ENCODE data around the gene SLC25A3.

DNA sequence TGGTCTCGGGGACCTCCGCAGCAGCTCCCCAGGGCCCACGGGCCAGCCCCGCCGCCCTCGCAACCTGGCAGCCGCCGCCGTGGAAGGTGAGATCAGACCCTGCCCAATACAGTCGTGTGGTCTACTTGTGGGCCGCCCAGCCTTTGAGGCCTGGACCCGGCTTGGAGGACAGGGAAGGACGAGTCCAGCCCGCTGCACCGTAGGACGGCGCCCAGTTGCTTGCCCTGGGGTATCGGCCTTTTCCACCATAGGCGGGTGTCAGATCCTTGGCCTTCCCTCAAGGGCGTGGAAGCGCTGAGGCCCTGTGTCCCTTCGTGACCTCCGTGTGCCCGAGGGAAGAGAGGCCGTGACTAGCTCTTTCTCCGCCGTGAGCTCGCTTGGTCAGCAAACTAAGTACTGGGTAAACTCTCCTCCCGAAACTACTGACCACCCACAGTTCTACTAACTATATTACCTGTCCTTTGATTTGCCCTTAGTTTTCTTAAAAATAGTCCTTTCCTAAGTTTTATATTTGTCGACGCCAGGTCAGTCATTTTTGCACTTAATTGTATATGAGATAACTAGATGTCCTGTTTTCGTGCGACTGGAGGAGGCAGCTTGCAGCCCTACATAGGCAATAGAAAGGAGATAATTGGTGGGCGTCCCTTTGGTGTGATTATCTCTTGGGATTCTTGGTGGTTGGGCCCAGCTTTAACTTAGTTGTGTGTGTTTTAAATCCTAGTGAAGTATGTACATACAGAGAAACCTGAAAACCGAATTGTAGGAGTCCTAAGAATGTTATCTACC, 757 bp downstream of the SLC25A3 start:
- no peak for TF ChIP-seq POLR2A (IDR thresholded peaks at IDR 0.05)
- no peak for TF ChIP-seq POLR2AphosphoS5 (IDR thresholded peaks at IDR 0.05)
